Neural cell (in vitro differentiated cells): ENCODE measurements around the gene ADAM29.

Experiments used
- CTCF ChIP-seq: fragments of 450-650 bp; IDR thresholded peaks from 2 replicates; pipeline ENCODE4 v1.5.1; 2014; ENCODE audit warnings: antibody characterized with exemption, mild to moderate bottlenecking, moderate library complexity; ENCODE audit not compliant: poor library complexity, severe bottlenecking
- TAF1 ChIP-seq: IDR thresholded peaks from 2 replicates; pipeline ENCODE4 v1.6.1; 2012; ENCODE audit warnings: low read depth

- TF ChIP-seq CTCF (no peak), TAF1 (no peak)
Observed at GRCh38 chr4:174993916-174994315, 75.8 kb downstream of the ADAM29 start.
